ENCODE data around the gene COX17. TPM values are rescaled to one million over a fixed set of nuclear protein-coding genes. Genes with fewer than 3 reads are reported as not detected.

Gene COX17
- total and polyA plus RNA-seq, 4 donors = 43.6 to 170 (median 61.1) TPM

DNA sequence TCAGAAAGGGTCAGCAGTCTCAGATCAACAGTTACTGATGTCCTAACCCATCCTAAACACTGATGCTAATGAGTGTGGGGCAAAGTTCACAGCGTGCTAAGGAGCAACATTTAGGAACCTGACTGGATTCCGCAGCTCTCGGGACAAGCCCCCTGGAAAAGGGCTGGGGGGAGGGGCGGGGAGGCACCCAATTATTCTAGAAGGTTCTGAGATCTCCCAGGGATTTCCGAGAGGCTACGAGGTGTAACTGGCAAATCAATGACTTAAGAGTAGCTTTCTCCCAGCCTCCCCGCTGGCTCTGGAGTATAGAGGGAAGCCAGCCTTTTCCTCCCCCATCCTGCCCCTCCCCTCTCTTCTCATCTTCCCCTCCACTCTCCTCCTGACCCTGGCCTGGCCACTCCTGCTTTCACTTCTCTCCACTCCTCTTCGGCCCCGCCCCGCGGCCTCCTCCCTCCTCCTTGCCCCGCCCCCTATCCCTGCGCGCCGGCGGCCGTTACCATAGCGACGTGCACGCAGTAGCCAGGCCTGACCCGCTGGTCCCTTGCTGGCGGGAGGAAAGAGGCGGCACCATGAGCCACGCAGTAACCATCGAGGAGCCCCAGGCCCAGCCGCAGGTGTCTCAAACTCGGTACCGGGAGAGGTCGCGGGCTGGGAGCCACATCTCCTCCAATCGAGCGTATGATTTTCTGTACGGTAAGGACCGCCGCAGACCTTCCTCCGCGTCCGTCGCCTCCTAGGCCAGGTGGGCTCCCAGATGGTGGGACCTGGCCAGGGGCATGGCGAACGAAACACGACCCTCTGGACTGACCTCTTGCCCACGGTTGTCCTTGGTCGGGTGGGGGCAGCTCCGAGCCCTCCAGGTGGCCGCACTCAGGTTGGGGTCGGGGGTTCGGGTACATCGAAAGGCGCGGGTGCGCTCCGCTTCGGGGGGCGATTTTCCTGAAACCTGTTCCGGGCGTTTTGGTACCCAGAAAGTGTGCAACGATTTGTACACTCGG, 25.6 kb upstream of the COX17 start, which contains the start of gene CFAP91:
Gene CFAP91, plus strand, starts transcription at position 493 of the 998 bp plus-strand sequence. Its CDS starts 77 bp downstream, at position 570.
- Histone ChIP-seq H3K9me3 (ENCODE audit: control insufficient read depth, low read length) (no peaks in the 10 kb centered on the region), H3K4me3 (ENCODE audit: low read length in 2 of 2) (peak within 1 kb of the TSS; percentile 34 to 43), H3K27me3 (ENCODE audit: control insufficient read depth in 1 of 2, insufficient read depth in 2 of 2, low read length in 1 of 2) (no peaks in the 10 kb centered on the region), H3K4me1 (ENCODE audit: control insufficient read depth in 1 of 2, insufficient read depth in 2 of 2, low read length in 2 of 2) (no peaks in the 10 kb centered on the region), H3K36me3 (ENCODE audit: control insufficient read depth in 1 of 2, insufficient read depth in 2 of 2, low read length in 1 of 2) (no peaks in the 10 kb centered on the region), H3K27ac (ENCODE audit: low read depth in 1 of 2, low read length in 2 of 2) (no peak within 1 kb of the TSS)
- DNase-seq (peak; percentile 99), ATAC-seq (ENCODE audit: low FRiP score) (peak; percentile 100)
- intact Hi-C loops (cut with DNase I) = no loop called here
- 3% methylated on average over 50 to 59 of the region's 59 CpGs for WGBS, 2 donors

DNA sequence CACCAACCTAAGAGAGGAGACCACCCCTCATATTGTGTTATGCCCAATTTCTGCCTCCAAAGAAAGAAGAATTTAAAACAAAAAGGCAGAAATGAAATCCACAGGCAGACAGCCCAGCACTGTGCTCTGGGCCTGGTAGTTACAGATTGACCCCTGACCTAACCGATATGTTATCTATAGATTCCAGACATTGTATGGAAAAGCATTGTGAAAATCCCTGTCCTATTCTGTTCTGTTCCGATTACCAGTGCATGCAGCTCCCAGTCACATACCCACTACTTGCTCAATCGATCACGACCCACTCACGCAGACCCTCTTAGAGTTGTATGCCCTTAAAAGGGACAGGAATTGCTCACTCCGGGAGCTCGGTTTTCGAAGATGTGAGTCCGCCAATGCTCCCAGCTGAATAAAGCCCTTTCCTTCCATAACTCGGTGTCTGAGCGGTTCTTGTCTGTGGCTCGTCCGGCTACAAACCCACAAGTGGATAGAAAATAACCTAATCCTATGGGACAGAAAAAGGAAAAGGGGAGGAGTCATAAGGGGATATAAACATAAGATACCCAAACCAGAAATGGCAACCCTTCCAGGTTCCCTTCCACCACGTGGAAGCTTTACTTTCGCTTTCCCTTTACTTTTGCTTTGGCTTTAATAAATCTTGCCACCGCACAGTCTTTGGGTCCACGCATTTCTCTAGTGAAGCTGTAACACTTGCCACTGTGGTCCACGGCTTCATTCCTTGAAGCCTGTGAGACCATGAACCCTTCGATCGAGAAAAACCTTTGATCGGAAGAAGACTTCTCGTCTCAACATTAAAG, 23.9 kb upstream of the COX17 start:
- no peak for DNase-seq
- H3K27ac ChIP-seq (ENCODE audit: low read depth in 1 of 2, low read length in 2 of 2) = no peak overlapping the region
- no peak overlapping the region for H3K4me3 ChIP-seq (ENCODE audit: low read length in 2 of 2)
- no peaks in the 10 kb centered on the region for H3K27me3 ChIP-seq (ENCODE audit: control insufficient read depth in 1 of 2, insufficient read depth in 2 of 2, low read length in 1 of 2)
- 91% methylated on average over 22 of the region's 22 CpGs for WGBS, 2 donors
- ATAC-seq (ENCODE audit: low FRiP score) = no peak
- no peaks in the 10 kb centered on the region for H3K4me1 ChIP-seq (ENCODE audit: control insufficient read depth in 1 of 2, insufficient read depth in 2 of 2, low read length in 2 of 2)
- no peaks in the 10 kb centered on the region for H3K36me3 ChIP-seq (ENCODE audit: control insufficient read depth in 1 of 2, insufficient read depth in 2 of 2, low read length in 1 of 2)
- intact Hi-C loops (cut with DNase I) = no loop called here
- H3K9me3 ChIP-seq (ENCODE audit: control insufficient read depth, low read length) = no peaks in the 10 kb centered on the region

DNA sequence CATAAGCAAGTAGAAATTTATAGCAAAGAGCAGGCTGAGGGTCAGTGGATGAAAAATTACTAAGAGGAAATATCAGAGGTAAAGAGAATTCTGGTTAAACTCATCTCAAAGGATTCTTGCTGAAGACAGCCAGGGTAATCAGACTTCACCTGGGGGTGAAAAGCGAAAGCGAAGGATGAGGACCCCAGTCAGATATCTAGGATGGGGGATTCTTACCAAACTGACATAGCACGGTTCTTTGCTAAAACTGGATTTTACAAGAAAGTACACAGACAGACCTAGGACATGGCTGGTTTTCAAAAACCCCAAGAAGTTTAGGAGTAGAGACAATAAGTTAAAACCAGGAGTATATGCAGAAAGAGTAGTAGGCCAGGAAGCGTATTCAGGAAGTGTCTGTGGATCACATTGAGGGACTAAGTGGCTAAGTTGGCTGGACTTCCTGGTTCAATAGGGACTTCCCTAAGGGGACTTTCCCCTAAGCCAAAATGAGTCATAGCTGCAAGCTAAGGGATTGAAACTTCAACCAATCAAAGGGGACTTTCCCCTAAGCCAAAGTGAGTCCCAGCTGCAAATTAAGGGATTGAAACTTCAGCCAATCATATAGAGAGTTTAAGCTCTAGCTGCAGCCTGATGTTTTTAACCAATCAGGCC, 23.2 kb upstream of the COX17 start:
- ATAC-seq (ENCODE audit: low FRiP score) = no peak

DNA sequence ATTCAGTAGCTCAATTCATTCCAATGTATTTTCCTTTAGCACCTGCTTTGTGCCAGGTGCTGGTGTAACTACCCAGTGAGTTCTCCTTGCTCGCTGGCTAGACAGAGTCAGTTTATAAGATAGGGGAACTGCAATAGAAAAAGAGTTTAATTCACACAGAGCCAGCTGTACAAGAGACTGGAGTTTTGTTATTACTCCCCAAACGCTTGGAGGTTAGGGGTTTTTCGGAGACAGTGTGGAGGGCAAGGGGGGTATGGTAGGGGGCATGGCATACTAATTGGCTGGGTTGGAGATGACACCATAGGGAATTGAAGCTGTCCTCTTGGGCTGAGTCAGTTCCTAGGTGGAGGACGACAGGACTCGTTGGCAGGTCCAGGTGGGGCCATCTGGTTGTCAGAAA, 20.2 kb upstream of the COX17 start:
- Histone ChIP-seq H3K27me3 (ENCODE audit: control insufficient read depth in 1 of 2, insufficient read depth in 2 of 2, low read length in 1 of 2) (no peaks in the 10 kb centered on the region), H3K27ac (ENCODE audit: low read depth in 1 of 2, low read length in 2 of 2) (no peak overlapping the region), H3K36me3 (ENCODE audit: control insufficient read depth in 1 of 2, insufficient read depth in 2 of 2, low read length in 1 of 2) (no peaks in the 10 kb centered on the region), H3K9me3 (ENCODE audit: control insufficient read depth, low read length) (no peaks in the 10 kb centered on the region), H3K4me3 (ENCODE audit: low read length in 2 of 2) (no peak overlapping the region), H3K4me1 (ENCODE audit: control insufficient read depth in 1 of 2, insufficient read depth in 2 of 2, low read length in 2 of 2) (no peaks in the 10 kb centered on the region)
- DNase-seq (no peak), ATAC-seq (ENCODE audit: low FRiP score) (no peak)
- intact Hi-C loops (cut with DNase I) = no loop called here
- WGBS, 2 donors = 82 to 85% methylated on average over 5 of the region's 5 CpGs

More for the DNA sequence above, 23.2 kb upstream of the COX17 start:
- no peak overlapping the region for H3K27ac ChIP-seq (ENCODE audit: low read depth in 1 of 2, low read length in 2 of 2)
- H3K9me3 ChIP-seq (ENCODE audit: control insufficient read depth, low read length) = no peaks in the 10 kb centered on the region
- no peaks in the 10 kb centered on the region for H3K4me1 ChIP-seq (ENCODE audit: control insufficient read depth in 1 of 2, insufficient read depth in 2 of 2, low read length in 2 of 2)
- no peaks in the 10 kb centered on the region for H3K27me3 ChIP-seq (ENCODE audit: control insufficient read depth in 1 of 2, insufficient read depth in 2 of 2, low read length in 1 of 2)
- no peaks in the 10 kb centered on the region for H3K36me3 ChIP-seq (ENCODE audit: control insufficient read depth in 1 of 2, insufficient read depth in 2 of 2, low read length in 1 of 2)
- DNase-seq = no peak
- no peak overlapping the region for H3K4me3 ChIP-seq (ENCODE audit: low read length in 2 of 2)
- intact Hi-C loops (cut with DNase I) = no loop called here
- 92 to 95% methylated on average over 4 of the region's 4 CpGs for WGBS, 2 donors

DNA sequence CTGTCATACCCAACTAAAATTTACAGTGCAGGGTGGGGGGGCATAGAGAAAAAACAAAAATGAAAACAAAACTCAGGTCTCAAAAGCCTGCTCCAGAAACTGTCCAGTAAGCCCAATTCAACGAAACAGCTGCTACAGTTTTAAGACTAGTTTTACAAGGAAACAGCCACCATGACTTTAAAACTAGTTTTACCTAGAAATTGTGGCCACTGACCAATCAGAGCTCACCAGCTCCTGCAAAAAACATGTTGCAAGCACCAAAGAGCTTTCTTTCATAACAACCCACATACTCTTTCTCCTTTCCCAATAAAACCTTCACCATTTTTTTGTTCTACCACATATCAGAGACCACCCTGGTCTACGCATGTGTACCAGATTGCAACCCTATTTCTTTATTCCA, 18.3 kb upstream of the COX17 start:
- H3K4me3 ChIP-seq (ENCODE audit: low read length in 2 of 2) = no peak overlapping the region
- WGBS, 2 donors = 92% methylated on average over 2 of the region's 2 CpGs
- no peaks in the 10 kb centered on the region for H3K36me3 ChIP-seq (ENCODE audit: control insufficient read depth in 1 of 2, insufficient read depth in 2 of 2, low read length in 1 of 2)
- ATAC-seq (ENCODE audit: low FRiP score) (no peak), DNase-seq (no peak)
- intact Hi-C loops (cut with DNase I) = no loop called here
- H3K27me3 ChIP-seq (ENCODE audit: control insufficient read depth in 1 of 2, insufficient read depth in 2 of 2, low read length in 1 of 2) = no peaks in the 10 kb centered on the region
- H3K27ac ChIP-seq (ENCODE audit: low read depth in 1 of 2, low read length in 2 of 2) = no peak overlapping the region
- no peaks in the 10 kb centered on the region for H3K9me3 ChIP-seq (ENCODE audit: control insufficient read depth, low read length)
- no peaks in the 10 kb centered on the region for H3K4me1 ChIP-seq (ENCODE audit: control insufficient read depth in 1 of 2, insufficient read depth in 2 of 2, low read length in 2 of 2)

DNA sequence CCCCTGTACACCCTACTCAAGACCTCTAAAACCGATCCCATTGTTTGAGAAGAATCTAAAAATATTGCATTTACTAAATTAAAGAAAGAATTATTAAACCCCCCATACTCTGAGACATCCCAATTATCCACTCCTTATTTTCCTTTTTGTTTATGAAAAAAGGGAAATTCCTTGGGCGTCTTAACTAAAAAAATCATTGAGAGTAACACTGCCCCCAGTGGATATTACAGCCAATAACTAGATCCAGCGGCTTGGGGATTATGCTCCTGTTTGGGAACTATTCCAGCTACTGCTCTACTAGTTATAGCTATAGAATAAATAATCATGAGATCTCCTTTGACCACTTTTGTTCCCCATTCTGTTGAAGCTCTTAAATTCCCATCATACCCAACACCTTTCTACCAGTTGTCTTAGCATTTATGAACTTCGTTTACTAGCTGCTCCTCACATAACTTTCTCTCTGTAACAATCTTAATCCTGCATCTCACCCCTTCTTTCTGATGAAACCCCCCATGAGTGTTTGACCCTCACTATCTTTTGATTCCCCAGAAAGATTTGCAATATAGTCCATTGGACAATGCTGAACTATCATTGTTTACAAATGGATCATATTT, 12.9 kb upstream of the COX17 start:
- ATAC-seq (ENCODE audit: low FRiP score) (no peak), DNase-seq (no peak)
- 47 to 48% methylated on average over 4 of the region's 4 CpGs for WGBS, 2 donors
- intact Hi-C loops (cut with DNase I) = loop anchor here in 1 of 2 donors (5.0 kb wide), 1 partner anchor 193 kb away; the partner anchor contains the start of gene TIMMDC1
- Histone ChIP-seq H3K27ac (ENCODE audit: low read depth in 1 of 2, low read length in 2 of 2) (no peak overlapping the region), H3K4me3 (ENCODE audit: low read length in 2 of 2) (no peak overlapping the region), H3K9me3 (ENCODE audit: control insufficient read depth, low read length) (no peaks in the 10 kb centered on the region), H3K36me3 (ENCODE audit: control insufficient read depth in 1 of 2, insufficient read depth in 2 of 2, low read length in 1 of 2) (no peaks in the 10 kb centered on the region), H3K27me3 (ENCODE audit: control insufficient read depth in 1 of 2, insufficient read depth in 2 of 2, low read length in 1 of 2) (no peaks in the 10 kb centered on the region), H3K4me1 (ENCODE audit: control insufficient read depth in 1 of 2, insufficient read depth in 2 of 2, low read length in 2 of 2) (no peaks in the 10 kb centered on the region)

DNA sequence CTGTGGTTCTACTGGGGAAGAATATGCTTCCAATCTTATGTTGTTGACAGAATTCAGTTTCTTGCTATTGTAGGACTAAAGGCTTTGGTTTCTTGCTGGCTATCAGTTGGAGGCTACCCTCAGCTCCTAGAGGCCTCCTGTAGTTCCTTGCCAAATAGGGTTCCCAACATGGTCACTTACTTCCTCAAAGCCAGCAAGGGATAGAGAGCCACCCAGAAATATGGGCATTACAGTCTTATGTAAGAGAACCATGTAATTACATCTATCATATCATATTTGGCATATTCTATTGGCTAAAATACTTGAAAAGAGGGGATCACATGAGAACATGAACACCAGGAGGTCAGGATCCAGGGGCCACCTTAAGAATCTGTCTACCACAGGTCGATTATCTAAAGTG, 6.2 kb upstream of the COX17 start:
- H3K27me3 ChIP-seq (ENCODE audit: control insufficient read depth in 1 of 2, insufficient read depth in 2 of 2, low read length in 1 of 2) = no peaks in the 10 kb centered on the region
- H3K9me3 ChIP-seq (ENCODE audit: control insufficient read depth, low read length) = no peaks in the 10 kb centered on the region
- 20 to 38% methylated on average over 1 of the region's 1 CpG for WGBS, 2 donors
- DNase-seq (no peak), ATAC-seq (ENCODE audit: low FRiP score) (no peak)
- no peak overlapping the region for H3K4me3 ChIP-seq (ENCODE audit: low read length in 2 of 2)
- intact Hi-C loops (cut with DNase I) = loop anchor here (5.0 to 10.0 kb wide), 2 partner anchors 159 to 161 kb away; no protein-coding TSS in a partner anchor
- no peak overlapping the region for H3K27ac ChIP-seq (ENCODE audit: low read depth in 1 of 2, low read length in 2 of 2)
- H3K36me3 ChIP-seq (ENCODE audit: control insufficient read depth in 1 of 2, insufficient read depth in 2 of 2, low read length in 1 of 2) = no peaks in the 10 kb centered on the region
- H3K4me1 ChIP-seq (ENCODE audit: control insufficient read depth in 1 of 2, insufficient read depth in 2 of 2, low read length in 2 of 2) = no peaks in the 10 kb centered on the region

DNA sequence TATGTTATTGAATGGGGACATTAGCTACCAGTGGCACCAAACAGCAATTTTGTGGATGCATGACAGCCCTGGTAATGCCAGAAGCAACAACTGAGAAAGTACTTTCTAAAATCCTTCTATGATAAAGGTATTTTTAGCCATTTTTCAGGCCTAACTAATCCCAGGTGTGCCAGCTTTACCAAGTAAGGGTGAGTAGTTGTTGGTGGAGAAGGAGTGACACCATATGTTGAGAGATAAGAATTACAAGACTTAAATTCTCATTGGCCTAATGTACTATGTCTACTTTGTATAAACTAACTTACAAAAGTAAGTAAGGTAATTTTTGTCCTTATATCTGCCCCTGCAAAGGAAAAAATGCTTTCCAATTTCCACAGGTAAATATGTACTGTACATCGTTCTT, 4.1 kb upstream of the COX17 start:
- 55 to 58% methylated on average over 1 of the region's 1 CpG for WGBS, 2 donors
- Histone ChIP-seq H3K9me3 (ENCODE audit: control insufficient read depth, low read length) (no peaks in the 10 kb centered on the region), H3K27me3 (ENCODE audit: control insufficient read depth in 1 of 2, insufficient read depth in 2 of 2, low read length in 1 of 2) (no peaks in the 10 kb centered on the region), H3K4me3 (ENCODE audit: low read length in 2 of 2) (no peak overlapping the region), H3K27ac (ENCODE audit: low read depth in 1 of 2, low read length in 2 of 2) (no peak overlapping the region), H3K36me3 (ENCODE audit: control insufficient read depth in 1 of 2, insufficient read depth in 2 of 2, low read length in 1 of 2) (no peaks in the 10 kb centered on the region), H3K4me1 (ENCODE audit: control insufficient read depth in 1 of 2, insufficient read depth in 2 of 2, low read length in 2 of 2) (no peaks in the 10 kb centered on the region)
- intact Hi-C loops (cut with DNase I) = loop anchor here (5.0 to 10.0 kb wide), 2 partner anchors 156 to 159 kb away; no protein-coding TSS in a partner anchor
- ATAC-seq (ENCODE audit: low FRiP score) (no peak), DNase-seq (no peak)
